Activated CD8-positive, alpha-beta T cell treated with anti-CD3 and anti-CD28 coated beads for 36 hours (primary cell): ENCODE results near the gene FAT1. TPM values are rescaled to one million over a fixed set of nuclear protein-coding genes. Genes with fewer than 3 reads are reported as not detected.

Experiments
- ATAC-seq: fragments of 200-7000 bp; cut with Tn5 transposase; one replicate; pipeline ENCODE4 v1.10.0; 2021; ENCODE audit warnings: mild to moderate bottlenecking, moderate library complexity
- CTCF ChIA-PET: fragments of 350-600 bp; sonication (Branson Sonifier 250); formaldehyde crosslinking; loops from one replicate; lab custom pipeline; 2021; ENCODE audit warnings: antibody characterized with exemption; lab: Charles Lee
- POLR2A ChIA-PET: fragments of 350-600 bp; sonication (Branson Sonifier 250); formaldehyde crosslinking; loops from one replicate; lab custom pipeline; 2021; ENCODE audit warnings: antibody characterized with exemption; lab: Charles Lee
- DNase-seq: peaks from one replicate; pipeline ENCODE4 v3.0.0-alpha.2; 2020
- H3K27ac Mint-ChIP-seq: one replicate; pipeline ENCODE4 v1.8.0; 2021; ENCODE audit warnings: mild to moderate bottlenecking, mixed read lengths
- H3K27me3 Mint-ChIP-seq: one replicate; pipeline ENCODE4 v1.8.0; 2021; ENCODE audit warnings: mixed read lengths
- H3K36me3 Mint-ChIP-seq: one replicate; pipeline ENCODE4 v1.8.0; 2021; ENCODE audit warnings: low read depth, mixed read lengths
- H3K4me1 Mint-ChIP-seq: one replicate; pipeline ENCODE4 v1.8.0; 2021; ENCODE audit warnings: low read depth, mixed read lengths
- H3K4me3 Mint-ChIP-seq: one replicate; pipeline ENCODE4 v1.8.0; 2021; ENCODE audit warnings: mild to moderate bottlenecking, moderate library complexity, mixed read lengths
- H3K9me3 Mint-ChIP-seq: one replicate; pipeline ENCODE4 v1.8.0; 2021; ENCODE audit warnings: mixed read lengths
- CTCF ChIP-seq: fragments of 200-600 bp; IDR thresholded peaks from one replicate; pipeline ENCODE4 v1.8.0; 2022; ENCODE audit warnings: antibody characterized with exemption, mild to moderate bottlenecking
- intact Hi-C: fragments of 100-400 bp; cut with micrococcal nuclease; formaldehyde crosslinking; loops from one replicate; pipeline ENCODE4 v1.10.0; 2022
- total RNA-seq, 2 experiments: library from RNA; stranded (reverse); gene quantifications; one replicate each; pipeline ENCODE4 v1.2.3, GENCODE V29; 2021

FAT1 gene
- total RNA-seq, 2 experiments from 2014 or later: not detected

GRCh38 chr4:186587416-186588018 lies 136.1 kb downstream of the FAT1 start:
- peak; percentile 88 for TF ChIP-seq CTCF
- Mint-ChIP-seq H3K4me3 (no peak overlapping the region), H3K27ac (no peak overlapping the region), H3K9me3 (no peaks in the 10 kb centered on the region), H3K4me1 (no peaks in the 10 kb centered on the region), H3K36me3 (no peaks in the 10 kb centered on the region), H3K27me3 (no peaks in the 10 kb centered on the region)
- ATAC-seq (no peak), DNase-seq (peak; percentile 79)
- intact Hi-C loops: loop anchor here (2.0 kb wide), 1 partner anchor 291 kb away; no protein-coding TSS in a partner anchor
- ChIA-PET POLR2A (no interaction called here), CTCF (interaction anchor here (0.8 to 5.3 kb wide), 14 partner anchors 10 to 519 kb away, joined by 3 to 38 read pairs (median 3); partner anchors contain the start of gene TLR3)

GRCh38 chr4:186586205-186586604 lies 137.5 kb downstream of the FAT1 start:
- peaks cover 2% of the 10 kb centered on the region for H3K9me3 Mint-ChIP-seq
- TF ChIP-seq CTCF: no peak
- ChIA-PET CTCF (interaction anchor here (0.9 to 5.3 kb wide), 3 partner anchors 9 to 518 kb away, joined by 3 to 38 read pairs (median 7); partner anchors contain the start of gene TLR3), POLR2A (no interaction called here)
- DNase-seq (no peak), ATAC-seq (no peak)
- intact Hi-C loops: loop anchor here (2.0 kb wide), 1 partner anchor 289 kb away; no protein-coding TSS in a partner anchor
- H3K27me3 Mint-ChIP-seq: no peaks in the 10 kb centered on the region
- no peak overlapping the region for H3K27ac Mint-ChIP-seq
- no peaks in the 10 kb centered on the region for H3K4me1 Mint-ChIP-seq
- H3K36me3 Mint-ChIP-seq: no peaks in the 10 kb centered on the region
- no peak overlapping the region for H3K4me3 Mint-ChIP-seq

GRCh38 chr4:186584912-186585311 lies 138.7 kb downstream of the FAT1 start:
- Mint-ChIP-seq H3K36me3 (no peaks in the 10 kb centered on the region), H3K4me3 (no peak overlapping the region), H3K4me1 (no peaks in the 10 kb centered on the region), H3K9me3 (peaks cover 2% of the 10 kb centered on the region), H3K27me3 (no peaks in the 10 kb centered on the region), H3K27ac (no peak overlapping the region)
- no peak for TF ChIP-seq CTCF
- DNase-seq (no peak), ATAC-seq (no peak)
- CTCF ChIA-PET: interaction anchor here (5.3 kb wide), 1 partner anchor 288 kb away, joined by 38 read pairs; no protein-coding TSS in a partner anchor
- POLR2A ChIA-PET: no interaction called here
- intact Hi-C loops: no loop called here

- peaks cover 2% of the 10 kb centered on the region for H3K9me3 Mint-ChIP-seq
- no peaks in the 10 kb centered on the region for H3K36me3 Mint-ChIP-seq
- DNase-seq (no peak), ATAC-seq (no peak)
- ChIA-PET POLR2A (no interaction called here), CTCF (no interaction called here)
- no peaks in the 10 kb centered on the region for H3K4me1 Mint-ChIP-seq
- no peak overlapping the region for H3K27ac Mint-ChIP-seq
- no peaks in the 10 kb centered on the region for H3K27me3 Mint-ChIP-seq
- no peak for TF ChIP-seq CTCF
- intact Hi-C loops: no loop called here
- no peak overlapping the region for H3K4me3 Mint-ChIP-seq
Measured at GRCh38 chr4:186581421-186581820, 142.2 kb downstream of the FAT1 start.

GRCh38 chr4:186580669-186581068 lies 143.0 kb downstream of the FAT1 start:
- POLR2A ChIA-PET: no interaction called here
- ATAC-seq (no peak), DNase-seq (no peak)
- peaks cover 2% of the 10 kb centered on the region for H3K9me3 Mint-ChIP-seq
- no peaks in the 10 kb centered on the region for H3K27me3 Mint-ChIP-seq
- no peak overlapping the region for H3K4me3 Mint-ChIP-seq
- intact Hi-C loops: no loop called here
- no peaks in the 10 kb centered on the region for H3K4me1 Mint-ChIP-seq
- CTCF ChIA-PET: no interaction called here
- H3K27ac Mint-ChIP-seq: no peak overlapping the region
- no peaks in the 10 kb centered on the region for H3K36me3 Mint-ChIP-seq
- TF ChIP-seq CTCF: no peak
